HG02642 (cell line): Measurements from ENCODE around the gene SPRN.

Source experiments
- ATAC-seq: cut with Tn5 transposase; IDR thresholded peaks from one replicate; pipeline ENCODE4 v1.9.1; 2021; ENCODE audit warnings: mild to moderate bottlenecking; ENCODE audit not compliant: unreplicated experiment, poor library complexity

Gene SPRN

DNA sequence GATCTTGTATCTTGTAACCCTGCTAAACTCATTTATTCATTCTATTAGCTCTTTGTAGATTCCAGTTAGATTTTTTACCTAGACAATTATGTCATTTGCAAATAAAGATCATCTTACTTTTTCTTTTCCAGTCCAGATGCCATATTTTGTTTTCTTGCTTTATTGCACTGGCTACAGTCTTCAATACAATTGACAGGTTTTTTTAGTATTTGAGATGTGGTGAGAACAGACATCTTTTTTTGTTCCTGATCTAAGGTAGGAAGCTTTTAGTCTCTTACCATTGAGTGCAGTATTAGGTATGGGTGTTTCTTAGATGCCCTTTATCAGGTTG, 12.1 kb downstream of the SPRN start:
- ATAC-seq: no peak

DNA sequence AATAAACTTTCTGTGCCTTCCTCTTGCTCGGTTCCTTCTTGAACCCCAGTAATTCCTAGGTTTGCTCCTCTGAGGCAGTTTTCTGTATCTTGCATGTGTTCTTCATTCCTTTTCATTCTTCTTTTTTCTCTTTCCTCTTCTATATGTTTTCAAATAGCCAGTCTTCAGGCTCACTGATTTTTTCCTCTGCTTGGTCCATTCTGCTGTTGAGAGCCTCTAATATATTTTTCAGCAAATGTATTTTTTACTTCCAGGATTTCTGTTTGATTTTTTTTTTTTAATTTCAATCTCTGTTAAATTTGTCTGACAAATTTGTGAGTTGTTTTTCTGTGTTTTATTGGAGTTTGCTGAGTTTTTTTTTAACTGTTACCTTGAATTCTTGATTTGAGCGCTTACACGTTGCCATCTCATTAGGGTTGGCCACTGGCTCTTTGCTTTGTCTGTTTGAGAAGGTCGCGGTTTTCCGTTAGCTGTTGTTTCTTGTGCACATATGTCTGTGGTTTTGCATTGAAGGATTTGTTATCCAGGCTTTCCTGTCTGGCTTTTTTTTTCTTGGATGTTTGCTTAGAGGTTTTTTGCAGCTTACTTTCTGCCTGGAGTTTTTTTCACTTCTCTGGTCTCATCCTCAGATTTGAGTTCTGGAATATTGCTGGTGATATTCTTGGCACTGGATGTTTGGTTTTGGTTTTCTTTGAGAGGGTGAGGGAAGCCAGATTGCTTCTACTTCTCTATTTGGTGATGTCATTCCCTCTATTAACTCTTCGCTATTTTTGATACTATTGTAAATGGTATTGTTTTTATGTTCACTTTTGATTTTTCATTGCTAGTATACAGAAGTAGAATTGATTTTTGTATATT, 12.7 kb downstream of the SPRN start:
- no peak for ATAC-seq

DNA sequence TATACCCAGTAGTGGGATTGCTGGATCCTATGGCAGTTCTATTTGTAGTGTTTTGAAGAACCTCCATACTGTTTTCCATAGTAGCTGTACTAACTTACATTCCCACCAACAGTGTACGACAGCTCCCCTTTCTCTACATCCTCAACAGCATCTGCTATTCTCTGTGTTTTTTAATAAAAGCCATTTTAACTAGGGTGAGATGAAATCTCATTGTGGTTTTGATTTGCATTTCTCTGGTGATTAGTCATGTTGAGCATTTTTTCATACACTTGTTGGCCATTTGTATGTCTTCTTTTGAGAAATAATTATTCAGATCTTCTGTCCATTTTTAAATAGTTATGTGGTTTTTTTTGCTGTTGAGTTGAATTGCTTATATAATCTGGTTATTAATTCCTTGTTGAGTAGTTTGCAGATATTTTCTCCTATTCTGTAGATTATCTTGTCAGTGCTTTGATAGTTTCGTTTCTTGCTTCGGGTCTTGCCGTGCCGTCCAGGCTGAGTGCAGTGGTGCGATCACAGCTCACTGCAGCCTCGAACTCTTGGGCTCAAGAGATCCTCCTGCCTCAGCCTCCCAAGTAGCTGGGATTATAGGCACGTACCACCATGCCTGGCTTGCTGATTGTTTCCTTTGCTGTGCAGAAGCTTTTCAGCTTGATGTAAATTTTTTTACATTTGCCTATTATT, 18.4 kb downstream of the SPRN start:
- peak; percentile 44 for ATAC-seq

DNA sequence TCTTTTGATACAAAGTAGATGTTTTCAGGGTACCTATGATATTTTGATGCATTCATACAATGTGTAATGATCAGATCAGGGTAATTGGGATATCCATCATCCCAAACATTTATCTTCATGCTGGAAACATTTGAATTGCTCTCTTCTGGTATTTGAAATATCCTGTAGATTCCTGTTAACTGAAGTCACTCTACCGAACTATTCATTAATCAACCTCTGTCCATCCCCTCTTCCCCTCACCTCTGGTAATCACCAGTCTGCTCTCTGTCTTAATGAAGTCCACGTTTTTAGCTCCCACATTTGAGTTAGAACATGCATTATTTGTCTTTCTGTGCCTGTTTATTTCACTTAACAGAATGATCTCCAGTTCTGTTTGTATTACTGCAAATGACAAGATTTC, 19.2 kb downstream of the SPRN start:
- ATAC-seq: no peak

DNA sequence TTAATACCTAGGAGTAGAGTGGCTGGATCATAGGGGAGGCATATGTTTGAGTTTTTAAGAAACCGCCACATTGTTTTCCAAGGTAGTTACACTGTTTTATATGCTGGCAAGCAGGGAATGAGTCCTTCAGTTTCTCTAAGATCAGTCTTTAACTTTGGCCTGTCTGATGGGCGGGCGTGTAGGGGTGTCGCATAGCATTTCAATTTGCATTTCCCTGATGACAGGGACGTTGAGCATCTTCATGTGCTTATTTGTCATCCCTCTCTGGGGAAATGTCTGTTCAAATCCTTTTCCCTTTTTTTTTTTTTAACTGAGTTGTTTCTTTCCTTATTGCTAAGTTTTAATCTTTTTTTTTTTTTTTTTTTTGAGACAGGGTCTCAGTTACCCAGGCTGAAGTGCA, 20.6 kb downstream of the SPRN start:
- no peak for ATAC-seq

DNA sequence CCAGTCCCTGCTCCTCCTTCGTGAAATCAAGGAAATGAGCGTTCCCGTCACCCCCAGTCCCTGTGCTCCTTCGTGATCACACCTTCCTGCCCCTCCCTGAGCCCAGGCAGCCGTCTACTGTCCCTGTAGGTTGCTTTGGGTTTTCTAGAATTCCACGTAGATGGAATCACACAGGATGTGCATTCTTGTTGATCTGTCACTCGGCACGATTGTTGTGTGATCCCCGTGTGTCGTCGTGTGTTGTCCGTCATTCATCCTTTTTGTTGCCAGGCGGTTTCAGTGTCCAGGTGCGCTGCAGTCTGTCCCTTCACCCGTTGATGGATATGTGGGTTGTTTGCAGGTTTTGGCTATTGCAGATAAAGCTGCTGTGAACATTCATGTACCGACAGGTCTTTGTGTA, 21.1 kb downstream of the SPRN start:
- ATAC-seq: no peak

DNA sequence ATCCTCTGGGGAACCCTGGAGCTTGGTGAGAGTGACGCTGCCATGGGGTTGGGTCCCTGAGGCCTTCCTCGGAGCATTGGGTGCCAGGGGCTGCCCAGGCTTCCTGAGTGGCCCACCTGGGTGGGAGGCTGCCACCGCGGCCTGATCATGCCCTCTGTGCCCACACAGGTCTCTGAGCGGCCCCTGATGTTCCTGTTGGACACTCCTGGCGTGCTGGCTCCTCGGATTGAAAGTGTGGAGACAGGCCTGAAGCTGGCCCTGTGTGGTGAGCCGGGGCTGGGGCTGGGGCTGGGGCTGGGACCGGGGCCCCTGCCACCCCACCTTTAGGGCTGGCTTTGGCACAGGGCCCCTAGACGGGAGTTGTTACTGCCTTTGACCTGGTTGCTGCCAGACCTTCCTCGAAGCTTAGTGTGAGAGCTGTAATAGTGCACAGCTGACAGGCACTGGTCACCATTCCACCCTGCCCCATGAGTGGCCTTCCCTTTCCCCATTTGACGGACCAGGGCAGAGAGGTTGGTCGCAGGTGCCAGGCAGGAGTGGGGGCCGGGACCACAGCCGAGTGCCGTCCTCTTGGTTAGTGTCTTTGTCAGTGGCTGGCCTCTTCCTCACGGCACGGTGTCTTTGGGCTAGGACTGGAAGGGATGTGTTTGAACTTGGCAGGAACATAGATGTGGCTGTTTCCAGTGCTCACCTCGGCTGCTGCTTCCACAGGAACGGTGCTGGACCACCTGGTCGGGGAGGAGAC, 22.3 kb downstream of the SPRN start:
- no peak for ATAC-seq

DNA sequence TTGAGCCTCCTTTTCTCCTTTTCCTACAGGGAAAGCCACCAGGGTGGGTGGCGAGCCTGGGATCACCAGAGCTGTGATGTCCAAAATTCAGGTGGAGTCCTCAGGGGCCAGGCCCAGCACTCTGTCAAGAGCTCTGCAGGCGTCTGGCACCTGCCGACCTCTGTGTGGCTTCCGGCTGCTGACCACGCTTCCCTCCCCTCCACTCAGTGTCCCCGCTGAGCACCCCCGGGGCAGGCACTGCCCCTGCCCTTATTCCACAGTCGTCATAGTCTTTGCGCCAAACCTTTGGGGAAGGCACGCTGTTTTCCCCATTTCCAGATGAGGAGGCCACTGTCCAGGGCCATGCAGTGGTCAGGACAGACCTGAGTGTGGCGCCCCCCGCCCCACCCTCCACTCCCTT, 22.9 kb downstream of the SPRN start:
- ATAC-seq: peak; percentile 27

DNA sequence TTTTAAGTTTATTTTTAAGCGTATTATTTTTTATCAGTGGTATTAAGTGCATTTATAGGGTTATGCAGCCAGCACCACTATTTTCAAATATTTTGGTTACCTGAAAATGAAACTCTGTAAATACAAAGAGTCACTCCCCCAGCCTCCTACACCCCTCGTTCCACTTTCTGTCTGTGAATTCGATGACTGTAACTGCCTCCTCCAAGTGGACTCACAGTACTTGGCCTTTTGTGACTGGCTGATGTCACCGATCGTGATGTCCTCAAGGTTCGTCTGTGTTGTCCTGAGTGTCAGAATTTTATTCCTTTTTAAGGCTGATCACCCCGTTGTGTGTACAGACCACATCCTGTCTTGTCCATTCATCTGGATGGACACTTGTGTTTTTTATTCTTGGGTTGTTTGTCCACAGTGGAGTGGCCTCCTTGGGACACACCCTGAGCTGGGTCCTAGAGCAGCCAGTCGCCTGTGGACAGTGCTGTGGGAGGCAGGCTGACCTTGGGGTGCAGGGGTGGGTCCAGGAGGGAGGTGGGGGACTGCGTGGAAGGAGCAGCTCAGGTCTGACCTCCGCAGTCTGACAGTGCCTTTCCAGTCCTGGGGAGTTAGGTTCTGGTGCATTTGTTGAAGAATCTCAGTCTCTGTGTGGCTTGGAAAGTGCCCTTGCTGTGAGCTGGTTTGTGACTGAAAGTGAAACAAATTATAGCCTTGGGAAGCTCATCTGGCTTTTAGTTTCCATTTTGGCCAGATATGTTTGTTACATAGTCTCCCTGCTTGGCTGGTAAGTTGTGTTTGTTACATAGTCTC, 23.6 kb downstream of the SPRN start:
- peak; percentile 68 for ATAC-seq

DNA sequence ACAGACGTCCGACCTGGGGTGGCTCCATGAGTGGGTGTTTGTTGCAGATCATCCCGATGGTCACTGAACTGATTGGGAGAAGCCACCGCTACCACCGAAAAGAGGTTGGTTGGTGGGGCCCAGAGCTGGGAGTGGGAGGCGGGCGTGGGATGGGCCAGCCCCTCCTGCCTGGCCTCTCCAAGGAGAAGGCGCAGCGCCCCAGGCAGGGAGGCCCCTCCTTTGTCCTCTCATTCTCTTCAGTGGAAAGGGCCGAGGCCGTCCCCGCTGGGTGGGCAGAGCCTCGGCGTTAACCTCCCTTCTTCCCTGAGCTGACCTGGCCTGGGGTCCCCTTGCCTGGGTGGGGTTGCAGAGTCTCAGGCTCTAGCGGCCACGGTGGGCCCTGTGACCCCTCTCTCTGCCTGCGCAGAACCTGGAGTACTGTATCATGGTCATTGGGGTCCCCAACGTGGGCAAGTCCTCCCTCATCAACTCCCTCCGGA, 25.3 kb downstream of the SPRN start:
- ATAC-seq: no peak

DNA sequence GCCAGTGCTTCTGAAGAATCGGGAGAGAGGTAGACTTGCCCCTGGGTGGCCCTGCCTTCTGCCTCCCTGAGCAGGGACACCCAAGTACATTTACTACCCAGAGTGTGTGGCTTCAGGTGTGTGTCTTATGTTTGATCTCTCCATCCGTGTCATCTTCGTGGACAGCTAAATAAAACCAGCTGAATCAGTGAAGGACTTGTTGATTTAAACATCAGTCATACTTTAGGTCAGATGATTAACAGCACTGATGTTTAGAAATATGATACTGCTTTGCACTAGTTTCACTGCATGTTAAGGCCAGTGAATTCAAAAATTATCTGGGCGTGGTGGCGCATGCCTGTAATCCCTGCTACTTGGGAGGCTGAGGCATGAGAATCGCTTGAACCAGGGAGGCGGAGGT, 26.5 kb downstream of the SPRN start:
- no peak for ATAC-seq

DNA sequence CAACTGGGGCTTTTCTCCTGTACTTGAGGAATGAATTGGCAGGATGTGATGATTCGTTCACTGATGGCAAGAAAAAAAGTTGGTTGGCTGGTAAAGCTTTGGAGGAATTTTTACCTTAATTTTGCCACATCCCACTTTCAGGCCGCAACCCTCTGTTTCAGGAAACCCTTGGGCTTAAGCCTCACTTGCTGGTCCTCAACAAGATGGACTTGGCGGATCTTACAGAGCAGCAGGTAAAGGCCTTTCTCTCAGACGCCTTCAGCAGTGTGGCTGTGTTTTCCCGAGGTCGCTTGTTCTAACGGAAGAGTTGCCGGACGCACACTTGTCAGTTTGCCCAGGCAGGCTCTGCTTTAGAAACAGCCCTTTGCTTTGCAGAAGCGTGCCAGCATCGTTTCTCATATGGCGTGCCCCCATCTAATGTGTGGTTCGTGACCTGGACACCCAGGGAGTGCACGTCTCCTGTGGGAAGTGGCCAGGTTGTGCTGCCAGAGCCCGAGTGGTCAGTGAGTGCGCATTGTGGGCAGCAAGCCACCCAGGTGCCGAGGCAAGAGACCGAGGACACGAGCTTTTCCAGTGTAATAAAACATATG, 28.3 kb downstream of the SPRN start:
- no peak for ATAC-seq

DNA sequence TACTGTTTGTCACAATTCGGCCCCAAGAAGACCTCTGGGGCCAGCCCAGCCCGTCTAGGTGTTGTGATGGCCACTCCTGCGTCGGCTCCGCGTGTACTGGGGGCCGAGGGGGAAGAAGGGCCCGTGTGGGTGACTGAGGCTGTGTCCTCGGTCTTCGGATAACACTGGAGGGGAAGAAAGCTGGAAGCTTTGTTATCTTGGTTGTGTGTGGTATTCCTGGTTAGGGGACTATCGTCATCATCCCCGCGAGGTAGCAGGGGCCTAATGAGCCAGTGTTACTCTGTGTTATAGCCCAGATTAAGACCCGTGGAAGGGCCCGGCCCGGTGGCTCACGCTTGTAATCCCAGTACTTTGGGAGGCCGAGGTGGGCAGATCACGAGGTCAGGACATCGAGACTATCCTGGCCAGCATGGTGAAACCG, 29.6 kb downstream of the SPRN start:
- ATAC-seq: no peak

DNA sequence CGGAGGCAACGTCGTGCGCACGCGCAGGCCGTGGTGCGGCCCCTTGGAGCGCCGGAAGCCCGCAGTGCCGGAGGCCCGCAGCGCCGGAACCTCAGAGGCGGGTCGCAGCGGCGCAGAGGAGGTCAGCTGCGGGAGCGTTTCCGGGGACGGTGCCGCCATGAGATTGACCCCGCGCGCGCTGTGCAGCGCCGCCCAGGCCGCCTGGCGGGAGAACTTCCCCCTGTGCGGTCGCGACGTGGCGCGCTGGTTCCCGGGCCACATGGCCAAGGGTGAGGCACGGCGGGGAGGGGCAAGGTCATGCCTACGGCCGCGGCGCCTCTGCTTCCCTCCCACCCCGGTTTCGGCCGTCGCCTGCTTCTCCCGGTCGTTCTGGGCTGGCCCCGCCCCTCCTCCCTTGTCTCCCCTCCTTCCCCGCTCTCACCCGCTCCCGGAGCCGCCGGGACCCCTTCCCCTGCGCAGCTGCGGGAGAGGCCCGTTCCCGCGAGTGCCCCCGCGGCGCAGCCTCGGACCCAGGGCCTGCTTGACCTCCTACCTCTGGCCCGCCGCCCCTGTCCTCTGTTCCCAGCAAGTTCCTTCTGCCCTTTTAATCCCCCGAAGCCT, 30.3 kb downstream of the SPRN start, which contains the start of gene MTG1:
Gene MTG1, plus strand, starts transcription at position 94 of the 600 bp plus-strand sequence. Its CDS starts 64 bp downstream, at position 158.
- peak; percentile 77 for ATAC-seq

DNA sequence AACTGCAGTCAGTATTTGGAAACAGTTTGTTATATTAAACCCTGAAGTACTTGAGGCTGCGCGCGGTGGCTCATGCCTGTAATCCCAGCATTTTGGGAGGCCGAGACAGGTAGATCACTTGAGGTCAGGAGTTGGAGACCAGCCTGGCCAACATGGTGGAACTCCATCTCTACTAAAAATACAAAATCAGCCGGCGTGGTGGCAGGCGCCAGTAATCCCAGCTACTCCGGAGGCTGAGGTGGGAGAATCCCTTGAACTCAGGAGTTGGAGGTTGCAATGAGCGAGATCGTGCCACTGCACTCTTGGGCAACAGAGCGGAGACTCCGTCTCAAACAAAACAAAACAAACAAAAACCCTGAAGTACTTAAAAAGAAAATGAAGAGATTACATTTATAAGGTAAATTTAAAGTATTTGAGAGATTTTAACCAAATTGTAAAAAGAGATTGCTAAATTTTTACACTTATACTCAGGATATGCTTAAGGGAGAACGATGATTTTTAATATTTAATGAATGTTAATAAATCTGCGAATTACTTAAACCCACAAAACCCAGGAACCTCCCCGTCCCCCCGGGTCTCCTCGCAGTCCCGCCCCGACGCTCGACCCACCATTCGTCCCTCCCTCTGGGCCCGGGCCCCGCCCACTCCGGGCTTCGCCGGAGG, 30.9 kb downstream of the SPRN start:
- ATAC-seq: no peak

DNA sequence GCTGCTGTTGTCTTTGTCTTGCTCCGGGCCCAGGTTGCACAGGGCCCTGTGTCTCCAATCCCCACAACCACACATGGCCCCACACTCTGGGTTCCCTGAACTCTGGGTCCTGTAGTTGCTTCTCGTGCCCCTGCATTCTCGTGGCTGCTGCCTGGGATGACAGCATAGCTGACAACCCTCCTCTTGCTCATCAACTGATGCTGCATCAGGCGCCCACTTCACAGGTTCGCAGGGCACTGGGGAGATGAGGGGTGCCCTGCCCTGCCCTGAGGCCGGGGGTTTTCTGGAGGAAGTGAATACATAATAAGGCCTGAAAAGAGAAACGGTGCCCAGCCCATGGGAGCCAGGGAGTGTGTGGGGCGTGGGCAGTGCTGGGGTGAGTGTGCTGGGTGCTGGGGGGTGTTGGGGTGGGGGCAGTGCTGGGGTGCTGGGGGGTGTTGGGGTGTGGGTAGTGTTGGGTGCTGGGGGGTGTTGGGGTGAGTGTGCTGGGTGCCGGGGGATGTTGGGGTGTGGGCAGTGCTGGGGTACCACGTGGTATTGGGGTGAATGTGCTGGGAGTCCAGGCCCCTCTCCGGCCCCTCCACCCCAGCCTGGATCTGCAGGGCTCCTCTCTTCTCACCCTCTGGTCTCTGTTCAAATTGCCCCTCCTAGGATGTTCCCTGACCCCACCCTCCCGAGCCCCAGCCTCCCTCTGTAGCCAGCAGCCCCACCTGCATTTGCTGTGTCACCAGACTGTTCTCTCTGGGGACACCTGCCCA, 32.5 kb downstream of the SPRN start:
- ATAC-seq: no peak

DNA sequence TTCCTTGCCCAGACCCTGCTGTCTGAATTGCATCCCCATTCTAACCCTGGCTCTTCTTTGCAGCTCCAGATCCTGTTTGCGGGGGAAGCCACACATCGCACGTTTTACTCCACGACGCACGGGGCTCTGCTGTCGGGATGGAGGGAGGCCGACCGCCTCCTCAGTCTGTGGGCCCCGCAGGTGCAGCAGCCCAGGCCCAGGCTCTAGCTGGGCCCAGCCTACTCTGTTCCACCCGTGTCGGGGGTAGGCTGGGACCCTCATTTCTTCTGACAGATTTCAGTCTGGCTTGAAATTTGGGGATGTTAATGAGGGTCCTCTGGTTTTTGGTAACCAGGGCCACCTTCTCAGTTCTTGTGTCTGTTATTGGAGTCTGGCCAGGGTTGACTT, 33.2 kb downstream of the SPRN start:
- ATAC-seq: no peak

DNA sequence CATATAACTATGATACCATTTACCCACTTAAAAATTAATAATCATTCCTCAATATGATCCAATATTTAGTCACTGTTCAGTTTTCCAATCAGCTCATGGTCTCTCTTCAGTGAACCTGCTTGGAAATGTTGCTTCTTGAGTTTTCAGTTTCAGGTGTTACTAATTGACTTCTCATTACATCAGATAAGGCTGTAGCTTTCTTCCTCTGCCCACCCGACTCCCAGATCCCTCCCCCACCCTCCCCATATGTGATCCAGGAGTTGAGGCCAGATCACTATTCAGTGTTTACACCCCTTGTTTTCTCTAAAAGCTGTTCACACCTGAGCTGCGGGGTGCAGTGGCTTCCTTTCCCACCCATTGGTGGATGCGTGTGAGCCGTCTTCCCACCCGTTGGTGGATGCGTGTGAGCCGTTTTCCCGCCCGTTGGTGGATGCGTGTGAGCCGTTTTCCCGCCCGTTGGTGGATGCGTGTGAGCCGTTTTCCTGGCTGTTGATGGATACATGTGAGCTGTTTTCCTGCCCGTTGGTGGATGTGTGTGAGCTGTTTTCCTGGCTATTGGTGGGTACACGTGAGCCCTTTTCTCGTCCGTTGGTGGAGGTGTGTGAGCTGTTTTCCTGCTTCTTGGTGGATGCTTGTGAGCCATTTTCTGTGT, 33.7 kb downstream of the SPRN start:
- ATAC-seq: no peak
